Occipital lobe (tissue), 2 donors: Measurements from ENCODE around the gene KNG1. TPM values are rescaled to one million over a fixed set of nuclear protein-coding genes. Genes with fewer than 3 reads are reported as not detected.
"Not testable (repeated sequence)": the region's sequence is repeated elsewhere in the genome, so short reads cannot be mapped to it uniquely, and the experiment has no call there.

Source experiments
- DNase-seq: peaks from one replicate; lab custom pipeline; 2025; lab: John Stamatoyannopoulos, UW
- total RNA-seq: library from RNA; depleted of rRNA; stranded (reverse); fragments of >200 nt; gene quantifications from one replicate; pipeline ENCODE4 v1.2.3, GENCODE V29; 2014

The KNG1 gene
- total RNA-seq, 1 donor from 2014 or later = not detected

- no peak for DNase-seq
Measured at GRCh38 chr3:186708983-186709679, 8.0 kb upstream of the KNG1 start.

GRCh38 chr3:186710694-186711093 is 6.5 kb upstream of the KNG1 start:
- DNase-seq = not testable (repeated sequence)

GRCh38 chr3:186713499-186713898 is 3.7 kb upstream of the KNG1 start:
- no peak for DNase-seq

- DNase-seq = no peak
Measured at GRCh38 chr3:186719945-186720739, 3.0 kb downstream of the KNG1 start.

- DNase-seq = no peak
Measured at GRCh38 chr3:186722457-186722856, 5.3 kb downstream of the KNG1 start.

GRCh38 chr3:186724911-186725310 is 7.8 kb downstream of the KNG1 start:
- no peak for DNase-seq

- no peak for DNase-seq
Measured at GRCh38 chr3:186732169-186732766, 15.1 kb downstream of the KNG1 start.

- no peak for DNase-seq
Measured at GRCh38 chr3:186742618-186743380, 25.6 kb downstream of the KNG1 start.

- DNase-seq = no peak
Measured at GRCh38 chr3:186743666-186744065, 26.5 kb downstream of the KNG1 start.

GRCh38 chr3:186746008-186746407 is 28.8 kb downstream of the KNG1 start:
- no peak for DNase-seq

- no peak for DNase-seq
Measured at GRCh38 chr3:186750316-186750715, 33.2 kb downstream of the KNG1 start.

- DNase-seq = no peak
Measured at GRCh38 chr3:186751480-186751879, 34.3 kb downstream of the KNG1 start.

- no peak for DNase-seq
Measured at GRCh38 chr3:186754006-186754405, 36.8 kb downstream of the KNG1 start.

GRCh38 chr3:186754871-186755270 is 37.7 kb downstream of the KNG1 start:
- DNase-seq = no peak

- no peak for DNase-seq
Measured at GRCh38 chr3:186757214-186757613, 40.1 kb downstream of the KNG1 start.

- DNase-seq = no peak
Measured at GRCh38 chr3:186757686-186758220, 40.6 kb downstream of the KNG1 start.

- no peak for DNase-seq
Measured at GRCh38 chr3:186759231-186759930, 42.2 kb downstream of the KNG1 start.

- DNase-seq = no peak
Measured at GRCh38 chr3:186760141-186760833, 43.1 kb downstream of the KNG1 start.

- DNase-seq = no peak
Measured at GRCh38 chr3:186760897-186761447, 43.8 kb downstream of the KNG1 start.

- DNase-seq = no peak
Measured at GRCh38 chr3:186772281-186772694, 55.1 kb downstream of the KNG1 start.
